Measurements from ENCODE around the gene GPR143. TPM values are rescaled to one million over a fixed set of nuclear protein-coding genes. Genes with fewer than 3 reads are reported as not detected.
A peak's percentile ranks its signal among the peaks of the same experiment; 100 is the strongest.

Gene GPR143
- total RNA-seq, 1 experiment from 2014 or later = 32.1 TPM

GRCh38 chrX:9708086-9708485, 57.6 kb downstream of the GPR143 start:
- Histone ChIP-seq H3K27me3 (ENCODE audit: control insufficient read depth, insufficient read depth, low read length) (no peaks in the 10 kb centered on the region), H3K4me3 (ENCODE audit: insufficient read depth, low read depth, low read length) (no peak overlapping the region), H3K36me3 (replicated peaks; ENCODE audit: control insufficient read depth, insufficient read depth, low read length) (peaks cover 12% of the 10 kb centered on the region)
- no peak for DNase-seq

- Histone ChIP-seq H3K27me3 (ENCODE audit: control insufficient read depth, insufficient read depth, low read length) (no peaks in the 10 kb centered on the region), H3K36me3 (replicated peaks; ENCODE audit: control insufficient read depth, insufficient read depth, low read length) (peaks cover 12% of the 10 kb centered on the region), H3K4me3 (ENCODE audit: insufficient read depth, low read depth, low read length) (no peak overlapping the region)
- DNase-seq = peak; percentile 44
Observed at GRCh38 chrX:9707306-9708033, 58.2 kb downstream of the GPR143 start.

- Histone ChIP-seq H3K36me3 (replicated peaks; ENCODE audit: control insufficient read depth, insufficient read depth, low read length) (peaks cover 7% of the 10 kb centered on the region), H3K4me3 (ENCODE audit: insufficient read depth, low read depth, low read length) (no peak overlapping the region), H3K27me3 (ENCODE audit: control insufficient read depth, insufficient read depth, low read length) (no peaks in the 10 kb centered on the region)
- DNase-seq = peak; percentile 51
Observed at GRCh38 chrX:9706421-9706820, 59.2 kb downstream of the GPR143 start.

GRCh38 chrX:9704876-9705465, 60.7 kb downstream of the GPR143 start:
- no peak overlapping the region for H3K4me3 ChIP-seq (ENCODE audit: insufficient read depth, low read depth, low read length)
- peaks cover 6% of the 10 kb centered on the region for H3K36me3 ChIP-seq (replicated peaks; ENCODE audit: control insufficient read depth, insufficient read depth, low read length)
- H3K27me3 ChIP-seq (ENCODE audit: control insufficient read depth, insufficient read depth, low read length) = no peaks in the 10 kb centered on the region
- DNase-seq = no peak

- H3K4me3 ChIP-seq (ENCODE audit: insufficient read depth, low read depth, low read length) = no peak overlapping the region
- H3K36me3 ChIP-seq (replicated peaks; ENCODE audit: control insufficient read depth, insufficient read depth, low read length) = no peaks in the 10 kb centered on the region; the same call in none of the 2 replicates
- DNase-seq = no peak
- H3K27me3 ChIP-seq (ENCODE audit: control insufficient read depth, insufficient read depth, low read length) = no peaks in the 10 kb centered on the region
Observed at GRCh38 chrX:9703406-9703805, 62.2 kb downstream of the GPR143 start.

- H3K4me3 ChIP-seq (ENCODE audit: insufficient read depth, low read depth, low read length) = no peak overlapping the region
- peak; percentile 67 for DNase-seq
- H3K27me3 ChIP-seq (ENCODE audit: control insufficient read depth, insufficient read depth, low read length) = no peaks in the 10 kb centered on the region
- H3K36me3 ChIP-seq (replicated peaks; ENCODE audit: control insufficient read depth, insufficient read depth, low read length) = no peaks in the 10 kb centered on the region; the same call in none of the 2 replicates
Observed at GRCh38 chrX:9701790-9702189, 63.9 kb downstream of the GPR143 start.

GRCh38 chrX:9700555-9700954, 65.1 kb downstream of the GPR143 start:
- H3K27me3 ChIP-seq (ENCODE audit: control insufficient read depth, insufficient read depth, low read length) = no peaks in the 10 kb centered on the region
- peak; percentile 77 for DNase-seq
- no peak overlapping the region for H3K4me3 ChIP-seq (ENCODE audit: insufficient read depth, low read depth, low read length)
- H3K36me3 ChIP-seq (replicated peaks; ENCODE audit: control insufficient read depth, insufficient read depth, low read length) = no peaks in the 10 kb centered on the region; the same call in none of the 2 replicates

- H3K36me3 ChIP-seq (replicated peaks; ENCODE audit: control insufficient read depth, insufficient read depth, low read length) = no peaks in the 10 kb centered on the region; the same call in none of the 2 replicates
- DNase-seq = no peak
- no peak overlapping the region for H3K4me3 ChIP-seq (ENCODE audit: insufficient read depth, low read depth, low read length)
- no peaks in the 10 kb centered on the region for H3K27me3 ChIP-seq (ENCODE audit: control insufficient read depth, insufficient read depth, low read length)
Observed at GRCh38 chrX:9698576-9698975, 67.1 kb downstream of the GPR143 start.

- H3K4me3 ChIP-seq (ENCODE audit: insufficient read depth, low read depth, low read length) = no peak overlapping the region
- H3K36me3 ChIP-seq (replicated peaks; ENCODE audit: control insufficient read depth, insufficient read depth, low read length) = peaks cover 3% of the 10 kb centered on the region
- no peaks in the 10 kb centered on the region for H3K27me3 ChIP-seq (ENCODE audit: control insufficient read depth, insufficient read depth, low read length)
- no peak for DNase-seq
Observed at GRCh38 chrX:9693307-9694001, 72.2 kb downstream of the GPR143 start.

- Histone ChIP-seq H3K27me3 (ENCODE audit: control insufficient read depth, insufficient read depth, low read length) (no peaks in the 10 kb centered on the region), H3K36me3 (replicated peaks; ENCODE audit: control insufficient read depth, insufficient read depth, low read length) (peaks cover 3% of the 10 kb centered on the region), H3K4me3 (ENCODE audit: insufficient read depth, low read depth, low read length) (no peak overlapping the region)
- DNase-seq = no peak
Observed at GRCh38 chrX:9690046-9690445, 75.6 kb downstream of the GPR143 start.

- no peaks in the 10 kb centered on the region for H3K27me3 ChIP-seq (ENCODE audit: control insufficient read depth, insufficient read depth, low read length)
- no peak for DNase-seq
- peaks cover 3% of the 10 kb centered on the region for H3K36me3 ChIP-seq (replicated peaks; ENCODE audit: control insufficient read depth, insufficient read depth, low read length)
- H3K4me3 ChIP-seq (ENCODE audit: insufficient read depth, low read depth, low read length) = no peak overlapping the region
Observed at GRCh38 chrX:9688833-9689232, 76.8 kb downstream of the GPR143 start.

GRCh38 chrX:9687899-9688298, 77.7 kb downstream of the GPR143 start:
- Histone ChIP-seq H3K36me3 (replicated peaks; ENCODE audit: control insufficient read depth, insufficient read depth, low read length) (peaks cover 3% of the 10 kb centered on the region), H3K4me3 (ENCODE audit: insufficient read depth, low read depth, low read length) (no peak overlapping the region)

GRCh38 chrX:9683350-9683749, 82.3 kb downstream of the GPR143 start:
- no peak for DNase-seq
- Histone ChIP-seq H3K36me3 (replicated peaks; ENCODE audit: control insufficient read depth, insufficient read depth, low read length) (no peaks in the 10 kb centered on the region; the same call in 1 of the 2 replicates), H3K27me3 (ENCODE audit: control insufficient read depth, insufficient read depth, low read length) (no peaks in the 10 kb centered on the region), H3K4me3 (ENCODE audit: insufficient read depth, low read depth, low read length) (no peak overlapping the region)

More at GRCh38 chrX:9687899-9688298, 77.7 kb downstream of the GPR143 start:
- H3K27me3 ChIP-seq (ENCODE audit: control insufficient read depth, insufficient read depth, low read length) = no peaks in the 10 kb centered on the region
- DNase-seq = no peak

GRCh38 chrX:9682861-9683260, 82.8 kb downstream of the GPR143 start:
- no peaks in the 10 kb centered on the region for H3K27me3 ChIP-seq (ENCODE audit: control insufficient read depth, insufficient read depth, low read length)

GRCh38 chrX:9682456-9682855, 83.2 kb downstream of the GPR143 start:
- no peaks in the 10 kb centered on the region; the same call in 1 of the 2 replicates for H3K36me3 ChIP-seq (replicated peaks; ENCODE audit: control insufficient read depth, insufficient read depth, low read length)
- no peak overlapping the region for H3K4me3 ChIP-seq (ENCODE audit: insufficient read depth, low read depth, low read length)
- peak; percentile 70 for DNase-seq

More at GRCh38 chrX:9682861-9683260, 82.8 kb downstream of the GPR143 start:
- Histone ChIP-seq H3K4me3 (ENCODE audit: insufficient read depth, low read depth, low read length) (no peak overlapping the region), H3K36me3 (replicated peaks; ENCODE audit: control insufficient read depth, insufficient read depth, low read length) (no peaks in the 10 kb centered on the region; the same call in 1 of the 2 replicates)
- DNase-seq = no peak

More at GRCh38 chrX:9682456-9682855, 83.2 kb downstream of the GPR143 start:
- no peaks in the 10 kb centered on the region for H3K27me3 ChIP-seq (ENCODE audit: control insufficient read depth, insufficient read depth, low read length)

Data from H7 (cell line).